GM18526 (cell line): ENCODE measurements around the gene RTL10.

Experiments used
- POLR2A ChIP-seq: IDR thresholded peaks from 3 replicates; pipeline ENCODE4 v1.6.1; 2011; ENCODE audit not compliant: insufficient read length; ENCODE audit errors: extremely low read depth

RTL10 gene

DNA sequence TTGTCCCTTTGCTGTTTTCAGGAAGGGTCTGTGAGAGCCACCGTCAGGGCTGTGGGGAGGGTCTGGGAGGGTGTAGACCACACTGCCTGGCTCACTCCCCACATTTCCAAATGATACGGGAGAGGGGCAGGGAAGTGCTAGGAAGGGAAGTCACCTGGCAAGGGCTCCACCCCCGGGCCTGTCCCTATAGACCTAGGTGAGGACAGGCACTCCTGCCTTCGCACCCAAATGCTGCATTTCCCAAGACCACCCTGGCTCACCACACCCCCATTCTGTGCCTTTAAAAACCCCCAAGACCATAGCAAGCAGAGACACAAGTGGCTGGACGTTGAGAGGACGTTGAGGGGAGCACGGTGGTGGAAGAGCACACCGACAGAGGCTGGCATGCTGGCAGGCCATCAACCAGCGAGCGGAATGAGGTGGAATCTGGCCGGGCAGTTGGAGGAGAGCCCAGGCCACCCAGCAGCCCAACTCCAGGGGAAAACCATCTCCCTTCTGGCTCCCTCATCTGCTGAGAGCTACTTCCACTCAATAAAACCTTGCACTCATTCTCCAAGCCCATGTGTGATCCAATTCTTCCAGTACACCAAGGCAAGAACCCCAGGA, 45.7 kb downstream of the RTL10 start:
- no peak for TF ChIP-seq POLR2A

DNA sequence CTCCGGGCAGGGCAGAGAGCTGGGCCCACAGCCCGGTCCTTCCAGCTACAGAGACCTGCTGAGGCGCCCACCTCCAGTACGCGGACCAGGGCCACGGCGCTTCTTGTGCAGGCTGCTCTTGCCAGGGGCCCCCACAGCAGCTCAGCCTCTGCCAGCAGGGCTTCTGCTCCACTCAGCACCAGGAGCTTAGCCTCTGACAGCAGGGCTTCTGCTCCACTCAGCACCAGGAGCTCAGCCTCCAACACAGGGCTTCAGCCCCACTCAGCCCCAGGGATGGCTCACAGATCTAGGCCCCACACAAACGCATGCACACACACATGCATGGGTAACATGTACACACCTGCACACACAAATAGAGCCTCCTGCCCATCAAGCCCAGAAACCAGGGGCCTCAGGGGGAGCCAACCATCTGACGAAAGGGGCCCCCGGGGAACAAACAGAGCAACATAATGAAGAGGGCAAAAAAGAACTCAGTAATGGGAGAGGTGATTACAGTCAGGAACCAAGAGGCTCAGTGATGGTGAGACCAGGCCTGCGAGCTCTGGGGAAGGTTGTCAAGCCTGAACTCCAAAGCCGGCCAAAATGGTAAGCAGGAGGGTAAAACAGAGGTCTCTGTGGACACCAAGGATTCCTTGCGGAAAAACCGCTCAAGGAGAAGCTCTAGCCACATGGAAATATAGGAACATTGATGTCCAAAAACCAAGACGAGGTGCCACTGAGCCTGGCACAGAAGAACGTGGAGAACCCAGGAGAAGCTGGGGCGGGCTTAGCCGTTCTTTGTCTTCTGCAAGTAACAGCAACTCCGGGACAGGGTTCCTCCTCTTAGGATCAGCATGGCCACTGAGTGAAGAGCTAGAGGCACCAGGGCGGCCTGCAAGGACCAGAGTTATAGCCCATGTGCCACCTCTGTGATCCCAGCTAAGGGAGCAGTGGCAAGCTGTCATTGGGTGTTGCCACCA, 46.5 kb downstream of the RTL10 start:
- TF ChIP-seq POLR2A: no peak

DNA sequence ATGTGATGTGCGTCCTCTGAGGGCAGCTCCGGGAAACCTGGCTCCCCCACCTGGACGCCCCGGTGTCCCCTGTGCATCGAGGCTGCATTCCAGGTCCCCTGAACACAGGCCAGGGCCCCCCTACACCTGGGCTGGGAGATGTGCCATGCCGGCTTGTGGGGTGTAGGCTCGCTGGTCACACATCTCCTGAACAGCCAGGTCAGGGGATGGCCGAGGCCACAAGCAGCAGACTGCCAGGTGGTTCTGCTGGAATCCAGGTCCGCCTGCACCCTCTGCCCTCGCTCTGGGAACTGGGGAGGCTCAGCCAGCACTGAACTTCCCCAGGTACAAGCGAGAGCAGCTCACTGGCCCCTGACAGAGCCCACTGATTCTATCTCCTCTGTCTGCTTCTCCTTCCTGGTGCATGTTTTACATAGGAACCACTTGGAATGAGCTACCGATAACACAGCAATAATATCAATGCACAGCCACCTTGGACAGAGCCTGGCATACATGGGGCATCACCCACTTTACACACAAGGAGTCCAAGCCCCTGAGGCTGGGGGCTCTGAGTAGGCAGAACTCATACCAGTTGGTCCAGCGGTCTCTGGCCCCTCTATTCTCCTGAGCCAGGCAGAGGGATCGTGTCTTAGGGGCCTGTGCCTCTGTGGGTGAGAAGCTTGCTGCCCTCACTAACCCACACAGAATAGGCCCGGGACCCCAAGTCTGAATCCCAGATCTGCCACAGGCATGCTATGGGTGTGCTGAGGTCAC, 47.3 kb downstream of the RTL10 start:
- TF ChIP-seq POLR2A: no peak

DNA sequence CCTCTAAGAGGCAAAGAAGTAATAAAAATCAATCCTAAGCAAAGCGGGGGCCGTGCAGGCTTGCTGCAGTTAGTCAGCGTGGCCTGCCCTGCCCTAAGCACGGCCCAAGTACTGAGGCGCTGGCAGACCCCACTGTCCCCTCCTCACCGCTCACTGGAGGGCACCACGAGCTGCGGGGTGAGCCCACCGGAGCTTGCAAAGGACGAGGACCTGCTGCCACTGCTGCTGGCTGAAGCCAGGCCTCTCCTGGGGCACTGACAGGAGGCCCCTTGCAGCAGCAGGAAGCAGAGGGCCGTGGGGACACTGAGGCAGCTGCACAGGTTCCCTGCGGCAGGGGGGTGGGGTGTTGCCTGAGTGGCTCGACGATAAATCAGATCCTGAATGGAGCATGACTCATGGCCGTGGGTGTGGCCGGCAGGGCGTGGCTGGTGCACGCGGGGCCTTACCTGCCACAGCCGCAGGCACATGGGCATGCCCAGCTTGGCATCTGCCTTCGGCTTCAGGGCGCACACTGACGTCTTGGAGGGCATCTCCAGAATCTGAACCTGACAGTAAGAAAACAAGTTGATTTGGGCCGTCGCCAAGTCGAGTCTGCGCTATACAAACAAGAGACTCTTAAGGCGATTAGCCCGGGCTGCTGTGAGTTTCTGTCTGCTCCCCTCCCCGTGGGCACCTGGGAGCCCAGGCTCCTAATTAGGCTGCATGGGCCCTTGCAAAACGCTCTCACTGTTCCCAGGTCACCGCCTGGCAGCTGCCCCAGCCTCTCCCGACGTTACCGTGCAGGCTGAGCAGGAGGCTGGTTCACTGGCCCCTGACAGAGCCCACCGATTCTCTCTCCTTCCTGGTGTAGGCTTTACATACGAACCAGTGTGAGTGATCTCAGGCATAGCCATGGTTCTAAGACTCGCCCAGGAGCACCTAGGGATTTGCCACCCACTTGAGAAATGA, 48.2 kb downstream of the RTL10 start:
- no peak for TF ChIP-seq POLR2A

DNA sequence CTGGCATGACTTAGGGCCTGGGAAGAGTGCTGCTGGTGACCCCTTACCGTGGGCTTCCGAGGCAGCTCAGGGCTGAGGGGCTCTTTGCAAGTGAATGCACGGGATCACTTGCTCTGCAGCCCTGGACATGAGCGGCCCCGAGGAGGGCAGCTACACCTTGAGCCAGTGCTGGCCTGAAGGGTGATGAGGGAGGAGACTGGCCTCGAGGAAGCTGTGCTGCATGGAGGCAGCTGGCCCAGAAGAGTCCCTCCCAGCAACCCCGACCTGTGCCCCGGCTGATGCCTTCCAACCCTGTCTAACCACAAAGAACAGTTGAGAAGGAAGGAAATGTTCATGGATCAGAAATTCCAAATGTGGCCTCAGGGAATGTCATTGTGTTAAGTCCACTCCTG, 48.9 kb downstream of the RTL10 start:
- TF ChIP-seq POLR2A: no peak
